HG03139 (cell line): ENCODE measurements around the gene RHOF.
"Not testable (repeated sequence)": the region's sequence is repeated elsewhere in the genome, so short reads cannot be mapped to it uniquely, and the experiment has no call there.

ENCODE experiments used
- ATAC-seq: cut with Tn5 transposase; IDR thresholded peaks from one replicate; pipeline ENCODE4 v1.9.1; 2021; ENCODE audit not compliant: unreplicated experiment

The RHOF gene

DNA sequence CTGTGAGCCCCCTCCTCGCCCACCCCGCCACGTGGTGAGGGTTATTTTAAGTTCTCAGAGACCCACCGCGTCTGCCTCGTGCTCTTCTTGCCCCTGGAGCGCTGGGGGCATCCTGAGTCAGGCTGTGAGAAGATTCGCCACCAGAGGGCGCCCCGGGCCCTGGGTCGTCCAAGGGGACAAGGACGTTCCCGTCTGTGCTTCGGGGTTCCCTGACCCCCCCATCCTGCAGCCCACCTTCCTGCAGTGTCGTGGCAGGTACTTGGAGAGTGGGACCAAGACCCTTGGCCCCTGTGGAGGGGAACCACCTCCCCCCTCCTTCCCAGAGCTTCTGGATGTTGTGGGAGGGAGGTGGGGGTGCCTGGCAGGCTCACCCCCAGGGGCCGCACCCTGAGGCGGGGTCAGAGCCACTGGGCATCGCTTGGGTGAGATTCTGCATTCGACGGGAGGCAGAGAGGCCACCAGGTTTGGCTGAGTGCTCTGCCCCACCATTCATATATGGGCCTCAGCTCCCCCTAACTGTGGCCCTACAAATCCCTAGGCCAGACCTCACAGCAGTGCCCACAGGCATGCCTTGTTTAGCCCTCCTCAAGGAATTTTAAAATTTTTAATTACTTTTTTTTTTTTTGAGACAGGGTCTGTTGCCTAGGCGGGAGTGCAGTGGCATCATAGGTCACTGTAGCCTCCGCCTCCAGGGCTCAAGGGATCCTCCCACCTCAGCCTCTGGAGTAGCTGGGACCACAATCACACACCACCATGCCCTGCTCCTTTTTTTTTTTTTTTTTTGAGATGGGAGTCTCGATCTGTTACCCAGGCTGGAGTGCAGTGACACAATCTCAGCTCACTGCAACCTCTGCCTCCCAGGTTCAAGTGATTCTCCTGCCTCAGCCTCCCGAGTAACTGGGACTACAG is 17.0 kb downstream of the RHOF start:
- ATAC-seq, result peak; percentile 45

GRCh38 chr12:121775501-121775900 is 18.0 kb downstream of the RHOF start:
- no peak for ATAC-seq

DNA sequence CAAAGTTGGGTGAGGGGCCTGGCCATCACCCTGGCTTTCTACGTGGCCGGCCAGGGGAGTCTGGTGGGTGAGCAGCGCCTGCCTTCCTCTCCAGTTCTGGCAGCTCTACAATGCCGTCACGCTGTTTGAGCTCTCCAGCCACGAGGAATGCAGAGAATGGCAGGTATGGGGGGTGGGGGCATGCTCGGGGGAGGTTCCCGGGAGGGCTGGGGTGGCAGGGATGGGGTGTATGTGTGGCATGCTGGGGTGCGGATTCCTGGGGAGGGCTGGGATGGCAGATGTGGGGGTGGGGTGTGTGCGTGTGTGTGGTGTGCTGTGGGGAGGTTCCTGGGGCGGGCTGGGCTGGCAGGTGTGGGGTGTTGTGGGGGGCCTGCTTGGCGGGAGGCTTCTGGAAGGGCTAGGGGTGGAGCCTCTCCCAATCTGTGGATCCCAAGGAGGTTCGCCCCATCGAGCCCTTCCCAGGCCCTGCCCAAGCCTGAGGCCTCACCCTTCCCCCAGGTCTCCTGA is 18.5 kb downstream of the RHOF start:
- no peak for ATAC-seq

GRCh38 chr12:121773011-121773777 is 20.3 kb downstream of the RHOF start:
- ATAC-seq, result peak; percentile 63

GRCh38 chr12:121770813-121771625 is 22.5 kb downstream of the RHOF start:
- ATAC-seq, result no peak

- ATAC-seq, result no peak
Measured at GRCh38 chr12:121770388-121770787, 23.1 kb downstream of the RHOF start.

DNA sequence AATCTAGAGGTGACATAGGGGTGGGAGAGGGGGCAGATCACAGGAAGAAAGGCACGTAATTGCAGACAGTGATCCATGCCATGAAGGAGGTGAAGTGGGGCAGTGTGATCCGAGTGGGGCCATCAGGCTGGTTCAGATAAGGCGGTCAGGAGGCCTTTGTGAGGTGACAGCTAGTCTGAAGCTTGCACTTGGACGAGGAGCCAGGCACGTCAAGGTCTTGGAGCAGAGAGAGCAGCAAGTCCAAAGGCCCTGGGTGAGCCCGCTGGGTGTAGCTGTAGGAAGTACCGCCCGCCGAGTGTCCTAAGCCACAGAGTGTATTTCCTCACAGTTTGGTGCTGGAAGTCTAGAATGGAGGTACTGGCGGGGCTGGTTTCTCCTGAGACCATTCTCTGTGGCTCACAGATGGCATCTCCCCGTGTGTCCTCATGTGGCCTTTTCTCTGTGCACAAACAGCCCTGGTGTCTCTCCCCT is 23.6 kb downstream of the RHOF start:
- ATAC-seq, result no peak

GRCh38 chr12:121769297-121769830 is 24.1 kb downstream of the RHOF start:
- ATAC-seq, result no peak

DNA sequence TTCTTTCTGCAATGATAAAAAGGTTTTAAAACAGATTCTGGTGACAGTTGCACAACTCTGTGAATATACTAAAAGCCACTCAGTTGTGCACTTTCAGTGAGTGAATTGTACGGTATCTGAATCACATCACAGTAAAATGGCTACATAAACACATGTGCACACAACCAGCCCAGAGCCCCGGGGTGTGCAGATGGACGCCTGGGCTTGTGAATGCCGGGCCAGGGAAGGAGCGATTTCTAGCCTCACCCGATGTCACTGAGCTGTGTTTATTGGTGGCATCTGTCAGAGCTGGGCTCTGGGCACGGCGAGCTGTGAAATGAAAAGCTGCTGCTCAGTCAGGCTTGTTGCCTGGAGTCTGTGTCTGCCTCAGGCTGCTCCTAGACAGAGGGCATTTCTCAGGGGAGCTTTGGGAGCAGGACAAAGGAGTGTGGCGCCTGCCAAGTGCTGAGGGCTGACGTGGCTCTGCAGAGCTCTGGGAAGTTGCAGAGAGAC is 25.9 kb downstream of the RHOF start:
- ATAC-seq, result no peak

- ATAC-seq, result no peak
Measured at GRCh38 chr12:121766290-121767039, 27.0 kb downstream of the RHOF start.

- no peak for ATAC-seq
Measured at GRCh38 chr12:121765573-121765972, 27.9 kb downstream of the RHOF start.

DNA sequence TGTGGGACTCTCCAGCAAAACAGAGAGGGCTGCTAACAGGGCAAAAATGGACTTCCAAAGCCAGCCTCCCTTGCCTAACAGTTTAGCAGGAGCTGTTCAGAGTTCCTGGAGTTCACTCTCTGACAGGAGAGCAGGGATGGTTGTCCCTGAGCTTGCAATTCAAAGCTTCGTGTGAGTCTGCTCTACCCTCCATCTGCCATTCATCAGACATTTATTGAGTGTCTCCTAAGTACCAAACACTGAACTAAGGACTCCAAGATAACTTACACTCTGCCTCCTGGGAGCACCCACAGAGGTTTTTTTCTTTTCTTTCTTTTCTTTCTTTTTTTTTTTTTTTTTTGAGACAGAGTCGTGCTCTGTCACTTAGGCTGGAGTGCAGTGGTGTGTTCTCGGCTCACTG is 28.7 kb downstream of the RHOF start:
- no peak for ATAC-seq

GRCh38 chr12:121762269-121762668 is 31.2 kb downstream of the RHOF start:
- no peak for ATAC-seq

DNA sequence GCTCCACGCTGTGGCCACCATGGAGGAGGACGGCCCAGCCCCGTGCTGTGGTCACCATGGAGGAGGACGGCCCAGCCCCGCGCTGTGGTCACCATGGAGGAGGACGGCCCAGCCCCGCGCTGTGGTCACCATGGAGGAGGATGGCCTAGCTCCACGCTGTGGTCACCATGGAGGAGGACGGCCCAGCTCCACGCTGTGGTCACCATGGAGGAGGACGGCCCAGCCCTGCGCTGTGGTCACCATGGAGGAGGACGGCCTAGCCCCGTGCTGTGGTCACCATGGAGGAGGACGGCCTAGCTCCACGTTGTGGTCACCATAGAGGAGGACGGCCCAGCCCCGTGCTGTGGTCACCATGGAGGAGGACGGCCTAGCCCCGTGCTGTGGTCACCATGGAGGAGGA is 35.0 kb downstream of the RHOF start:
- ATAC-seq, result not testable (repeated sequence)

DNA sequence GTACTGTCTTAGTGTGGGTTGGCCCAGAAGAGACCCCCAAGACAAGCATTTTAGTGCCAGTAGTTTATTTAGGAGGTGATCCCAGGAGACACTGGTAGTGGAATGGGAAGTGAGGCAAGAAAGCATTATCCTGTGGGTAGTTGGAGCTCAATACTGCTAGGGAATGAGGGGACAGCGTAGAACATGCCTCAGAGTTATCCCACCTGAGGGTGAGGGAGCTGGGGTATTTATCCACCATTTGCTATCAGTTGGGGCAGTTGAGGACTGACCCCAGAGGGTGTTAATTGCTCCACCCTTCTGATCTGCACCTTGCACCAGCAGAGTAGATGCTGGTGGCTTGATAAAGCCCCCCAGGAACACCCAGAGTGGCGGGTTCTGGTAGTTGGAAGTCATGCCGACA is 37.9 kb downstream of the RHOF start:
- ATAC-seq, result no peak

- ATAC-seq, result no peak
Measured at GRCh38 chr12:121754836-121755235, 38.7 kb downstream of the RHOF start.

GRCh38 chr12:121753844-121754264 is 39.6 kb downstream of the RHOF start:
- no peak for ATAC-seq

- no peak for ATAC-seq
Measured at GRCh38 chr12:121751749-121752351, 41.6 kb downstream of the RHOF start.

DNA sequence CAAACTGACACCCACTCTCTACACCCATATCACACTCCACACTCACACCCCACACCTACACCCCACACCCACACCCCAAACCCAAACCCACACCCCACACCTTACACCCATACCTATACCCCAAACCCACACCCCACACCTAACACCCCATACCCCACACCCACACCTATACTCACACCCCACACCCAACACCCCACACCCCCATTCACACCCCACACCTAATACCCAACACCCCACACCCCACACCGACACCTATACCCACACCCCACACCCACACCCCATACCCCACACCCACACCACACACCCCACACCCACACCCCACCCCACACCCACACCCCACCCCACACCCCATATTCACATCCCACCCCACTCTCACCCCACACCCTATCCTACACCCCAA is 42.5 kb downstream of the RHOF start:
- ATAC-seq, result no peak
